Keratinocyte (primary cell): ENCODE results near the gene CLIP2. TPM values are rescaled to one million over a fixed set of nuclear protein-coding genes. Genes with fewer than 3 reads are reported as not detected.

ENCODE experiments used
- DNase-seq: peaks from one replicate; pipeline ENCODE4 v3.0.0-alpha.2; 2011; ENCODE audit warnings: low read depth, missing footprints, low spot score
- FAIRE-seq: peaks from 2 replicates; lab custom pipeline; 2011; peaks lifted over from hg19 to GRCh38; lab: Jason Lieb, UNC
- H2AFZ ChIP-seq: 2 replicates; pipeline ENCODE4 v1.6.0; 2012; ENCODE audit warnings: low read length, control low read depth, inconsistent platforms; ENCODE audit not compliant: control insufficient read depth
- H3K27ac ChIP-seq: 2 replicates; pipeline ENCODE4 v1.5.1; 2011; ENCODE audit warnings: low read length; ENCODE audit not compliant: control insufficient read depth, insufficient read depth
- H3K27me3 ChIP-seq: 3 replicates; pipeline ENCODE4 v1.6.0; 2011; ENCODE audit warnings: low read length; ENCODE audit not compliant: control insufficient read depth, insufficient read depth; ENCODE audit errors: extremely low read depth
- H3K36me3 ChIP-seq, 2 experiments: 2 replicates in 1 of 2; 3 replicates in 1 of 2; pipeline ENCODE4 v1.5.1; 2011; ENCODE audit warnings: low read length in 2 of 2, mild to moderate bottlenecking in 1 of 2; ENCODE audit not compliant: control insufficient read depth in 2 of 2, insufficient read depth in 2 of 2; ENCODE audit errors: extremely low read depth in 1 of 2
- H3K4me1 ChIP-seq: 3 replicates; pipeline ENCODE4 v1.5.1; 2011; ENCODE audit warnings: low read length; ENCODE audit not compliant: control insufficient read depth, insufficient read depth; ENCODE audit errors: extremely low read depth
- H3K4me2 ChIP-seq: 3 replicates; pipeline ENCODE4 v1.6.0; 2011; ENCODE audit warnings: low read depth, low read length; ENCODE audit not compliant: control insufficient read depth, insufficient read depth; ENCODE audit errors: extremely low read depth
- H3K4me3 ChIP-seq, 3 experiments: fragments of 200-600 bp in 1 of 3; sonication (generic) in 1 of 3; 2 replicates in 2 of 3; 3 replicates in 1 of 3; pipeline ENCODE4 v1.5.1; 2011 to 2016; ENCODE audit warnings: low read length in 3 of 3, mild to moderate bottlenecking in 3 of 3, control low read depth in 2 of 3, inconsistent platforms in 1 of 3, low read depth in 1 of 3, mixed read lengths in 1 of 3, mixed run types in 1 of 3, moderate library complexity in 1 of 3; ENCODE audit not compliant: control insufficient read depth in 2 of 3, insufficient read depth in 2 of 3; ENCODE audit errors: extremely low read depth in 1 of 3
- H3K79me2 ChIP-seq: 2 replicates; pipeline ENCODE4 v1.6.0; 2012; ENCODE audit warnings: low read length; ENCODE audit not compliant: control insufficient read depth, insufficient read depth
- H3K9ac ChIP-seq: 3 replicates; pipeline ENCODE4 v1.6.0; 2011; ENCODE audit warnings: low read length; ENCODE audit not compliant: control insufficient read depth, insufficient read depth; ENCODE audit errors: extremely low read depth
- H3K9me1 ChIP-seq: 3 replicates; pipeline ENCODE4 v1.6.0; 2011; ENCODE audit warnings: low read length; ENCODE audit not compliant: control insufficient read depth, insufficient read depth; ENCODE audit errors: extremely low read depth
- H3K9me3 ChIP-seq: 2 replicates; pipeline ENCODE4 v1.5.1; 2012; ENCODE audit warnings: low read depth, low read length; ENCODE audit not compliant: control insufficient read depth
- H4K20me1 ChIP-seq: 3 replicates; pipeline ENCODE4 v1.6.0; 2011; ENCODE audit warnings: low read length; ENCODE audit not compliant: control insufficient read depth, insufficient read depth; ENCODE audit errors: extremely low read depth
- CTCF ChIP-seq, 3 experiments: IDR thresholded peaks in 1 of 3; conservative IDR thresholded peaks in 1 of 3; optimal IDR thresholded peaks in 1 of 3; 2 replicates in 2 of 3; 3 replicates in 1 of 3; pipeline versions ENCODE3 to v1.5.1; 2011; ENCODE audit warnings: low read length in 3 of 3, mild to moderate bottlenecking in 3 of 3, moderate library complexity in 2 of 3, control low read depth in 1 of 3, inconsistent platforms in 1 of 3; ENCODE audit not compliant: insufficient read depth in 2 of 3; ENCODE audit errors: extremely low read depth in 1 of 3
- EZH2 ChIP-seq: IDR thresholded peaks from one replicate; pipeline ENCODE4 v1.6.1; 2012; ENCODE audit warnings: inconsistent platforms, mild to moderate bottlenecking, low read length, moderate library complexity
- dilution Hi-C: fragments of 300-500 bp; cut with MboI; formaldehyde crosslinking; loops from one replicate; pipeline ENCODE4 v1.7.0; 2020; ENCODE audit warnings: low sequenced_read_pairs; ENCODE audit not compliant: extremely low pct_ligation_motif_present
- polyA plus RNA-seq, 5 experiments: library from polyadenylated mRNA; depleted of rRNA in 3 of 5; stranded (reverse) in 3 of 5; stranded (forward) in 1 of 5; unstranded in 1 of 5; fragments of >200 nt; gene quantifications; 1 replicate in 1 of 5; 2 replicates in 3 of 5; 3 replicates in 1 of 5; pipeline versions ENCODE4 v1.2.1 to v1.2.3, GENCODE V29; 2011 to 2012; ENCODE audit warnings: missing spikeins in 2 of 5, low read depth in 1 of 5, low replicate concordance in 1 of 5

Gene CLIP2
- polyA plus RNA-seq, 1 donor (not counting 4 experiments of a cell fraction or from before 2014, with no cell fraction given), result 2.6 TPM

- H3K79me2 ChIP-seq, result peaks cover 24% of the 10 kb centered on the region
- TF ChIP-seq EZH2 (no peak), CTCF (optimal IDR thresholded peaks at IDR 0.05 in 1 of 3, IDR thresholded peaks at IDR 0.05 in 1 of 3, conservative IDR thresholded peaks at IDR 0.05 in 1 of 3; ENCODE audit: extremely low read depth in 1 of 3, insufficient read depth in 2 of 3, low read length in 3 of 3) (no peak)
- H3K4me1 ChIP-seq, result peaks cover 26% of the 10 kb centered on the region
- H3K9ac ChIP-seq, result peak overlapping the region; percentile 71
- H3K27ac ChIP-seq, result no peak overlapping the region
- no peaks in the 10 kb centered on the region for H3K27me3 ChIP-seq
- no peaks in the 10 kb centered on the region for H4K20me1 ChIP-seq
- dilution Hi-C loops, result no loop called here
- FAIRE-seq (no peak), DNase-seq (no peak)
- H3K9me1 ChIP-seq, result peaks cover 3% of the 10 kb centered on the region
- H3K36me3 ChIP-seq, result no peaks in the 10 kb centered on the region
- H3K4me3 ChIP-seq, result peak overlapping the region; percentile 69 to 83 (median 75)
- H2AFZ ChIP-seq, result peak overlapping the region; percentile 51
- H3K9me3 ChIP-seq, result no peaks in the 10 kb centered on the region
- peak overlapping the region; percentile 83 for H3K4me2 ChIP-seq
Measured at GRCh38 chr7:74289659-74290552, 699 bp downstream of the CLIP2 start.

GRCh38 chr7:74290553-74290950 lies 1.3 kb downstream of the CLIP2 start:
- H3K79me2 ChIP-seq, result peaks cover 26% of the 10 kb centered on the region
- peak overlapping the region; percentile 71 for H3K9ac ChIP-seq
- no peaks in the 10 kb centered on the region for H3K9me3 ChIP-seq
- dilution Hi-C loops, result no loop called here
- H3K4me3 ChIP-seq, result peak overlapping the region; percentile 69 to 83 (median 75)
- H3K4me2 ChIP-seq, result peak overlapping the region; percentile 83
- no peaks in the 10 kb centered on the region for H3K36me3 ChIP-seq
- DNase-seq (no peak), FAIRE-seq (no peak)
- no peak overlapping the region for H3K27ac ChIP-seq
- H2AFZ ChIP-seq, result peak overlapping the region; percentile 38
- H3K4me1 ChIP-seq, result peaks cover 26% of the 10 kb centered on the region
- H3K27me3 ChIP-seq, result no peaks in the 10 kb centered on the region
- TF ChIP-seq CTCF (optimal IDR thresholded peaks at IDR 0.05 in 1 of 3, IDR thresholded peaks at IDR 0.05 in 1 of 3, conservative IDR thresholded peaks at IDR 0.05 in 1 of 3; ENCODE audit: extremely low read depth in 1 of 3, insufficient read depth in 2 of 3, low read length in 3 of 3) (no peak), EZH2 (no peak)
- peaks cover 3% of the 10 kb centered on the region for H3K9me1 ChIP-seq
- H4K20me1 ChIP-seq, result no peaks in the 10 kb centered on the region
